SIG-M5 treated with dmso at 0.1 percent for 504 hours (cell line): ENCODE results near the gene LILRB1.
"Not testable (repeated sequence)": the region's sequence is repeated elsewhere in the genome, so short reads cannot be mapped to it uniquely, and the experiment has no call there.

ENCODE experiments used
- DNase-seq: peaks from one replicate; lab custom pipeline; 2025; ENCODE audit not compliant: unreplicated experiment; lab: John Stamatoyannopoulos, UW

LILRB1 gene

DNA sequence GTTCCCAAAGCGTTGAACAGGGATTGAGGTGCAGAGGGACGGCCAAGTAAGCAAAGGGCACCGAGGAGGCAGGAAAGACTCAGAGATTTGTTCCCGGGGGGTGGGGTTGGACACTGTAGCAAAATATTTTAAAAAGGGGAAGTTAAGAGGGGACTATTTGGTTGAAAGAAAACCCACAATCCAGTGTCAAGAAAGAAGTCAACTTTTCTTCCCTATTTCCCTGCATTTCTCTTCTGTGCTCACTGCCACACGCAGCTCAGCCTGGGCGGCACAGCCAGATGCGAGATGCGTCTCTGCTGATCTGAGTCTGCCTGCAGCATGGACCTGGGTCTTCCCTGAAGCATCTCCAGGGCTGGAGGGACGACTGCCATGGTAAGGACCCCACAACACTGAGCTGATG, at the start of gene LILRB1:
Gene LILRB1, plus strand, starts transcription at position 223 of the 400 bp plus-strand sequence. CDS start 590 bp downstream, outside the sequence.
- DNase-seq: peak; percentile 69

- DNase-seq: no peak
These were observed 43.9 kb upstream of the LILRB1 start for GRCh38 chr19:54586397-54586796.

GRCh38 chr19:54587026-54587425, 43.3 kb upstream of the LILRB1 start:
- no peak for DNase-seq

- DNase-seq: peak; percentile 84
These were observed 36.8 kb upstream of the LILRB1 start, which contains the start of gene LILRA1 for GRCh38 chr19:54593445-54593844. LILRA1 (plus strand) TSS chr19:54593632; CDS start chr19:54594245, 613 bp downstream.

DNA sequence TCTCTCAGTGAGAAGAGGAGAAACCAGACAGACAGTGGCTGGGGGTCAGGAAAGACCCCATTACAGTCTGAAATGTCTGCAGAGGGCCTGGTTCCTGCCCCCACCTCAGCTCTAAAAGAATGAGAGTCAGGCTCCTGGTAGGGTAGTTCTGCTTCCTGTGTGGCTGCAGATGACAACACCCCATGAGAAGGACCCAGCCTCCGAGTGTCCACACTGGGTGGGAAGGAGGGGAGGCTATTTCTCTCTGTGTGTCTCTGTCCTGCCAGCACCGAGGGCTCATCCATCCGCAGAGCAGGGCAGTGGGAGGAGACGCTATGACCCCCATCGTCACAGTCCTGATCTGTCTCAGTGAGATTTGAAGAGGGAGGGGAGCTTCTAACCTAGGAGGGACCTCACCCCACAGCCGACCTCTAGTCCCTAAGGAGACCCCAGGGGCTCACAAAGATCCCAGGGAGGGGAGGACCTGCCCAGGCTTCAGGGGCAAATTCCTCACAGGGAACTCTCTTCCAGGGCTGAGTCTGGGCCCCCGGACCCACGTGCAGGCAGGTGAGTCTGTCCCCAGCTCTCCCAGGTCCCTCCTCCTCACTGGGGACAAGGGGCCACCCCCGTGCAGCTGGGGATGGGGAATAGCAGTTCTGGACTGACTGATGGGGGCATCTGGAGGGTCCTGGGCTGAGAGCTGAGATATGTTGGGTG, 36.2 kb upstream of the LILRB1 start:
- DNase-seq: not testable (repeated sequence)

DNA sequence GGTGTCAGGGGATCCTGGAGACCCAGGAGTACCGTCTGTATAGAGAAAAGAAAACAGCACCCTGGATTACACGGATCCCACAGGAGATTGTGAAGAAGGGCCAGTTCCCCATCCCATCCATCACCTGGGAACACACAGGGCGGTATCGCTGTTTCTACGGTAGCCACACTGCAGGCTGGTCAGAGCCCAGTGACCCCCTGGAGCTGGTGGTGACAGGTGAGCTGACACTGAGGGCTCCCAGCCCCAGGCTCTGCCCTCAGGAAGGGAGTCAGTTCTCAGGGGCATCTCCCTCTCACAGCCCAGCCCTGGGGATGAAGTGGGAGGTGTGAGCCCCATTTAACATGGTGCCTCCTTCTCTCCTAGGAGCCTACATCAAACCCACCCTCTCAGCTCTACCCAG, 35.5 kb upstream of the LILRB1 start:
- no peak for DNase-seq

DNA sequence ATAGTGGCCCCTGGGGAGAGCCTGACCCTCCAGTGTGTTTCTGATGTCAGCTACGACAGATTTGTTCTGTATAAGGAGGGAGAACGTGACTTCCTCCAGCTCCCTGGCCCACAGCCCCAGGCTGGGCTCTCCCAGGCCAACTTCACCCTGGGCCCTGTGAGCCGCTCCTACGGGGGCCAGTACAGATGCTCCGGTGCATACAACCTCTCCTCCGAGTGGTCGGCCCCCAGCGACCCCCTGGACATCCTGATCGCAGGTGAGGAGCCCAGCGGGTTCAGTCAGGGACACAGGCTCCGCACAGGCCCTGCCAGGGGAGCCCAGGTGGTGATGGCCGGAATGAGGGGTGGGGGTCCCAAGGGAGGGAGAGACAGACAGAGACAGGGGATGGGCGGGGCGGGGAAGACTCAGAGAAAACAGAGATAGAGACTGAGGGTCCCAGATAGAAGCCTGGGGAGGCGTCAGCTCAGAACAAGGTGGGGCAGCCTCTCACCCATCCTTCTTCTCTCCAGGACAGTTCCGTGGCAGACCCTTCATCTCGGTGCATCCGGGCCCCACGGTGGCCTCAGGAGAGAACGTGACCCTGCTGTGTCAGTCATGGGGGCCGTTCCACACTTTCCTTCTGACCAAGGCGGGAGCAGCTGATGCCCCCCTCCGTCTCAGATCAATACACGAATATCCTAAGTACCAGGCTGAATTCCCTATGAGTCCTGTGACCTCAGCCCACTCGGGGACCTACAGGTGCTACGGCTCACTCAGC, 34.4 kb upstream of the LILRB1 start:
- not testable (repeated sequence) for DNase-seq

DNA sequence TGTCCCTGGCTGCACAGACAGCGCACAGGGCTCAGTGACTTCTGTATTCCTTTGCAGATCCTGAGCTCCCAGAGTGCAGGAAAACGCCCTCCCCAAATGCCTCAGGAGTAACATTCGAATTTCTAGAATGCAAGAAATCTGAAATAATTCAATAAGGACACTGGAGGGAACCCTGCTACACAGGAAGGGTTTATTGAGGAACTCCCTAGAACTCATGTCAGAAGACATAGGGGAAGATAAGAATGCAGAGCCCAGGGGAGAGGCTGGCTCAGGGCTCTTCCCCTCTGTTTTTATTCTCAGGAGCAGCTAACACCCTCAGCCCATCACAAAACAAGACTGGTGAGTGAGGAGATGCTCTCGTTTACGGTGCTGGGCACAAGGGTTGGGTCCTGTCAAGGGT, 30.1 kb upstream of the LILRB1 start:
- no peak for DNase-seq

- DNase-seq: no peak
These were observed 24.1 kb upstream of the LILRB1 start for GRCh38 chr19:54606230-54606629.

DNA sequence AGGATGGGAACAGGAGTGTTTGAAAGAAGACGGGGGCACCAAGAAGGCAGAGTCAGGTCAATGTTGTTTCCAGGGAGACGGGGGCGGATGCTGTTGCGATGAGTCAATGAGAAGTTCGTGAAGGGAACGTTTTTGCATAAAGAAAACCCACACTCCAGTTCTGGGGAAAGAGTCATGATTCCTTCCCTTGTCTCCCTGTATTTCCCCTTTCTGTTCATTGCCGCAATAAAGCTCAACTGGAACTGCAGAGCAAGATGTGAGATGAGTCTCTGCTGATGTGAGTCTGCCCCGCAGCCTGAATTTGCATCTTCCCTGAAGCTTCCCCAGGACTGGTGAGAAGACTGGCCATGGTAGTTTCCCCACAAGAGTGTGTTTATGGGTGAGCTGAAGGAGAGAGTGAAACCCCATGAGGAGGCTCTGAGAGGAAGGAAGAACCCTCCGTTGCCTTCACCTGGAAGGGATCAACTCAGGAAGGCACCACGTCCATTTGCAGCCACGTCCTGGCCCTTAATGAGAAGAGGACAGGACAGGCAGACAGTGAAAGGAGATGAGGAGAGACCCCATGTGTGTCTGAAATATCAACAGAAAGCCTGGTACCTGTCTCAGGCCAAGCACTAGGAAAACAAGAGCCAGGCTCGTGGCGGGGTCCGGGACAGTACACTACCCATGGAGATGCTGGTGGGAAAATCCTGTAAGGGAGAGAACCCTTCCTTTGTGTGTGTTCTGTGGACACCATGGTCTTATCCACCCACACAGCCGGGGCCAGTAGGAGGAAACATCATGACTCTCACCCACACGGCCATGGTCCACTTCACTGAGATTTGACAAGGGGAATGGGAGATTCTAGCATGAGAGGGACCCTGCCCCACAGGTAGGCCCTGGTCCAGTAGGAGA, 23.1 kb upstream of the LILRB1 start:
- no peak for DNase-seq

- no peak for DNase-seq
These were observed 22.5 kb upstream of the LILRB1 start for GRCh38 chr19:54607785-54608150.

DNA sequence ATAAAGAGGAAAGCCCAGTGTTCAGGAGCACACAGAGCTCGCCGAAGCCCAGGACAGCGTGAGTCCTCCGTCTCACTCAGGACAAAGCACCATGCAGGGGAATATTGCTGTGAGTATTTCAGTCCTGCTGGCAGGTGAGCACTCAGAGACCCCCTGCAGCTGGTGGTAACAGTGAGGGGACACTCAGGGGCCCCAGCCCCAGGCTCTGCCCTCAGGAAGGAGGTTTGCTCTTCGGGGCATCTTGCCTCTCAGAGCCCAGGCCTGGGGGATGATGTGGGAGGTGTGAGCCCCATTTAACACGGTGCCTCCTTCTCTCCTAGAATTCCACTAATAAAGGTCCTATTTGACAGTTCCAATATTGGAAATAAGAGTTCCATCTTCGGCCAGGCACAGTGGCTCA, 22.1 kb upstream of the LILRB1 start:
- no peak for DNase-seq

GRCh38 chr19:54608792-54609191, 21.5 kb upstream of the LILRB1 start:
- DNase-seq: no peak

GRCh38 chr19:54609356-54609791, 20.9 kb upstream of the LILRB1 start:
- DNase-seq: no peak

- DNase-seq: peak; percentile 28
These were observed 17.9 kb upstream of the LILRB1 start for GRCh38 chr19:54612428-54612827.

- no peak for DNase-seq
These were observed 15.6 kb upstream of the LILRB1 start for GRCh38 chr19:54614726-54615125.

DNA sequence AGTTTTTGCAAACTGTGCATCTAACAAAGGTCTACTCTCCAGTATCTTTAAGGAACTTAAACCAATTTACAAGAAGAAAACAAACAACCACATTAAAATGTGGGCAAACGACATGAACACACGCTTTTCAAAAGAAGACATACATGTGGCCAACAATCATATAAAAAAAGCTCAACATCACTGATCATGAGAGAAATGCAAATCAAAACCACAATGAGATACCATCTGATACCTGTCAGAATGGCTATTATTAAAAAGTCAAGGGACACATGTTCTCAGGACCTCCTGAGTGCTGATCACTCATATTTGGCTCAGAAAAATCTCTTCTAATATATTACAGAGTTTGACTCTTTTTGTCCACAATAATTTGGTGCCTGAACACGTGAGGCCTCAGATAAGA, 14.2 kb upstream of the LILRB1 start:
- DNase-seq: no peak

DNA sequence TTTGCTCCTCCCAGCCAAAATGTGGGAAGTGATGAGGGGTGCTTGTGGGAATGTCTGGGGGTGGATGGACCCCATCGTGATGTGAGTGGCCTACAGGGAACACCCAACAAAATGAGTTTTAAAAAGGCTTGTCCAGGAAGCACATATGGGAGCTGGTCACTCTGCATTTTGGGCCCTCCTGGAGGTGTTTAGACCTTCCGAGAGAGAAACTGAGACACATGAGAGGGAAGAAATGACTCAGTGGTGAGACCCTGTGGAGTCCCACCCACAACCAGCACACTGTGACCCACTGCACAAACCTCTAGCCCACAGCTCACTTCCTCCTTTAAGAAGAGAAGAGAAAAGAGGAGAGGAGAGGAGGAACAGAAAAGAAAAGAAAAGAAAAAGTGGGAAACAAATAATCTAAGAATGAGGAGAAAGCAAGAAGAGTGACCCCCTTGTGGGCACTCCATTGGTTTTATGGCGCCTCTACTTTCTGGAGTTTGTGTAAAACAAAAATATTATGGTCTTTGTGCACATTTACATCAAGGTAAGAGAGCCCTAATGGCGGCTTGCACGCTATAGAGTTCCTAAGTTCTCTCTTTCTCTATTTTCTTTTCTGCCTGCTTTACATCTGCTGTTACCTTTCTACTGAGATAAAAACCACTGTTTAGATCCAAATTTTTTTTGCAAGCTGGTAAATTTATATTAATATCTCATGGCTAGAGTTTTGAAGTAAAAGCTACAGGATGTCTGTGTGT, 13.3 kb upstream of the LILRB1 start:
- peak; percentile 36 for DNase-seq

DNA sequence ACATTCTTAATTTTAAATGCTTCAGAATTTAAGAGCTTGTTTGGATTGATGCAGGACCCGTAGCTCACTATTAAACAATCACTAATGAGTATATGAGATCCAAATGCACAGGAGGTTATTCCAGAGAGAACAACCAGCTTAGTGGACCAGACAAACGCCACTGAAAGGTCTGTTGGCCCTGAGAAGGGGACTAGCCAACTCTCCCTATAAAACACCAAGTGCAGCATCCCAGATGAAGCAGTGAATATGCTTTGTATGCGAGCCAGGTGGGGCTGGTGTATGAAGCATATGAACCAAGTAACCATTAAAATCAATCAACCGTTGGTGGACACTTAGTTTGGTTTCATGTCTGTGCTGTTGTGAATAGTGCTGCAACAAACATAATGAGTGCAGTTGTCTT, 9.8 kb upstream of the LILRB1 start:
- DNase-seq: no peak

- DNase-seq: no peak
These were observed 7.9 kb upstream of the LILRB1 start for GRCh38 chr19:54622431-54622830.

DNA sequence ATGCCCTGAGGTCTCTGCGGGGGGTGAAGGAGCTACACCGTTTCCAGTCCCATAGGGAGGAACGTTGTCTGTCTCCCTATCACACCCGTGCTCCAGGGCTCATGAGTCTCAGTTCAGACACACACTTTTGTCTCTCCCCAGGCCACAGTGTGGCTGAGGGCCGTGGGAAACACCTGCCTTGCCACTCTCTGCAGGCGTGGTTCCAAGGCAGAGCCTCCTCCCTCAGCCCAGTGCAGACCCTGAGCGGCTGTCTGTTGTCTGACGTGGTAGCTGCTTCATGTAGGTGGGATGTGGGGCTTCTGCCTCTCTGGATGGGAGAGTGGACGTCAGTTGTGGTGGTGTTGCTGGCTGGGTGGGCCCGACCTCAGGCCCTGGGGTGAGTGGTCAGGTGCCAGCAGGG, 6.0 kb upstream of the LILRB1 start:
- DNase-seq: not testable (repeated sequence)
